ENCODE measurements around the gene OR5H14. TPM values are rescaled to one million over a fixed set of nuclear protein-coding genes. Genes with fewer than 3 reads are reported as not detected.
"Not testable (repeated sequence)": the region's sequence is repeated elsewhere in the genome, so short reads cannot be mapped to it uniquely, and the experiment has no call there.

The OR5H14 gene
- total RNA-seq, 1 donor from 2014 or later = not detected

DNA sequence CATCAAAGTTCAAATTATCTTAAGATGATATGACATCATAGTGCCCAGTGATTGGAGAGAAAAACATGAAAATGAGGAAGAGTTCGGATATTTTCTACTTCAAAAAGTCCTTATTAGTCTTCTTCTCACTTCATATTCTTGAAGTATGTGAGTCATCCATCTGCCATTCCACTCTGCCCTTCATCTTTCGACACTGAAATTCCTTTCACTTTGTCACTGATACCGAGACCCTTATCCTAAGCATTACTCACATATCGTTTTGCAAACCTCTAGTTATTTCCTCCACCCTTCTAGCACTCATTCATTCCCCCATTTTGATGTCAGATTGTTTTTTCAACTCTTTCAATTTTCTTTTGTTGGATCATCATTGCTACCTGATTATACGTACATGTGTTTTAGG is 4.0 kb downstream of the OR5H14 start:
- DNase-seq (ENCODE audit: low spot score) = no peak
- no peaks in the 10 kb centered on the region for H3K9me3 Mint-ChIP-seq
- H3K4me3 Mint-ChIP-seq = no peak overlapping the region
- intact Hi-C loops (cut with micrococcal nuclease) = no loop called here
- H3K27me3 Mint-ChIP-seq (ENCODE audit: insufficient read depth) = peaks cover 2% of the 10 kb centered on the region
- H3K4me1 Mint-ChIP-seq (ENCODE audit: low read depth) = no peaks in the 10 kb centered on the region
- H3K27ac Mint-ChIP-seq = no peak overlapping the region
- H3K36me3 Mint-ChIP-seq (ENCODE audit: low read depth) = no peaks in the 10 kb centered on the region

DNA sequence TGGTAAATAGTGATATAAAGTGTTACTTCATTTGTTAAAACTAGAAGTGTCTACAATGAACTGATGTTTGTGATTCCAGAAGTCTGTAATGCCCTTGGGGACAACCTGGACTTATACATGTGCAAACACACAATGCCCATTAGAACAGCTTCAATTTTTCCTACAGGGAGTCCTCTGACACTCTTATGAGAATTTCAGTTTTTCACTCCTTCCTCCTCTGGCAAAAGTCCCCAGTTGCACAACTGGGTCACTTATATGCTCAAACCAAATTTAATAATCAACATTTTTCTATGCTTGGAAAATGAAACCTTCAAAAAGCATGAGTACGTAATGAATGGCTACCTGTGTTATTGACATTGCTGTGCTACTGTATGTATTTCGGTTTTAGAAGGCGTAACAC is 19.1 kb downstream of the OR5H14 start, which contains the start of gene OR5H15:
OR5H15 (plus strand) TSS at position 301 of the 400 bp plus-strand sequence. CDS start 2,004 bp downstream, outside the sequence.
- no peaks in the 10 kb centered on the region for H3K27me3 Mint-ChIP-seq (ENCODE audit: insufficient read depth)
- H3K4me1 Mint-ChIP-seq (ENCODE audit: low read depth) = no peaks in the 10 kb centered on the region
- DNase-seq (ENCODE audit: low spot score) = no peak
- no peaks in the 10 kb centered on the region for H3K36me3 Mint-ChIP-seq (ENCODE audit: low read depth)
- no peak within 1 kb of the TSS for H3K27ac Mint-ChIP-seq
- no peak within 1 kb of the TSS for H3K4me3 Mint-ChIP-seq
- no peaks in the 10 kb centered on the region for H3K9me3 Mint-ChIP-seq
- intact Hi-C loops (cut with micrococcal nuclease) = no loop called here

DNA sequence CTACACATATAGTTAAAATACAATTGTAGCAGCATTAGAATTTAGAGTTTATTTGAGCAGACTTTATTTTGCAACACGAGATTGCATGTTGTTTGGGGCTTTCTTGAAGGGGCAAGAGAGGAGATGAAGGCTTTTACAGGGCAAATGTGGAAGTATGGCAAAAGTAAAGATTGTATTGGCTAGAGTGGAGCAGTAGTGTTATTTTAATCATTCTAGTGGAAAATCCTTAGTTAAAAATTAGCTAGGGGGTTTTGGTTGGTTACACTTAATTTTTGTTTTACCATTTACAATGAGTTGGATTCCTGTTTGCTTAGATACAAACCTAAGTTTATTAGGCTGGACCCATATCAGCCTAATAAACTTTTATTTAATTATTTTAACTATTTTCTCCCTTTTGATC is 23.8 kb downstream of the OR5H14 start:
- H3K27me3 Mint-ChIP-seq (ENCODE audit: insufficient read depth) = no peaks in the 10 kb centered on the region

DNA sequence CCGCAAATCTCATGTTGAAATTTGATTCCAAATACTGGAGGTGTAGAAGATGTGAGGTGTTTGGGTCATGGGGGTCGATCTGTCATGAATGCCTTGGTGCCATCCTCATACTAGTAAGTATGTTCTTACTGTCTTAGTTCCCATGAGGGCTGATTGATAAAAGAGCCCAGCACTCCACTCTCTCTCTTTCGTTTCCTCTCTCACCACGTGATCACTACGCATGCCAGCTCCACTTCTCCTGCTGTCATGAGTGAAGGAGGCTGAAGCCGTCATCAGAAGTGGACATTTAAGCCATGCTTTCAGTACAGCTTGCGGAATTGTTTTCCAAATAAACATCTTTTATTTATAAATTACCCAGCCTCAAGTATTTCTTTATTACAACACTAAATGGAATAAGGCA is 25.3 kb downstream of the OR5H14 start:
- Mint-ChIP-seq H3K4me1 (ENCODE audit: low read depth) (no peaks in the 10 kb centered on the region), H3K27ac (no peak overlapping the region), H3K4me3 (no peak overlapping the region), H3K9me3 (no peaks in the 10 kb centered on the region), H3K36me3 (ENCODE audit: low read depth) (no peaks in the 10 kb centered on the region), H3K27me3 (ENCODE audit: insufficient read depth) (peaks cover 5% of the 10 kb centered on the region)
- intact Hi-C loops (cut with micrococcal nuclease) = no loop called here
- no peak for DNase-seq (ENCODE audit: low spot score)

More for the DNA sequence above, 23.8 kb downstream of the OR5H14 start:
- intact Hi-C loops (cut with micrococcal nuclease) = no loop called here
- H3K4me1 Mint-ChIP-seq (ENCODE audit: low read depth) = no peaks in the 10 kb centered on the region
- DNase-seq (ENCODE audit: low spot score) = no peak
- H3K36me3 Mint-ChIP-seq (ENCODE audit: low read depth) = no peaks in the 10 kb centered on the region
- no peak overlapping the region for H3K27ac Mint-ChIP-seq
- no peak overlapping the region for H3K4me3 Mint-ChIP-seq
- no peaks in the 10 kb centered on the region for H3K9me3 Mint-ChIP-seq

DNA sequence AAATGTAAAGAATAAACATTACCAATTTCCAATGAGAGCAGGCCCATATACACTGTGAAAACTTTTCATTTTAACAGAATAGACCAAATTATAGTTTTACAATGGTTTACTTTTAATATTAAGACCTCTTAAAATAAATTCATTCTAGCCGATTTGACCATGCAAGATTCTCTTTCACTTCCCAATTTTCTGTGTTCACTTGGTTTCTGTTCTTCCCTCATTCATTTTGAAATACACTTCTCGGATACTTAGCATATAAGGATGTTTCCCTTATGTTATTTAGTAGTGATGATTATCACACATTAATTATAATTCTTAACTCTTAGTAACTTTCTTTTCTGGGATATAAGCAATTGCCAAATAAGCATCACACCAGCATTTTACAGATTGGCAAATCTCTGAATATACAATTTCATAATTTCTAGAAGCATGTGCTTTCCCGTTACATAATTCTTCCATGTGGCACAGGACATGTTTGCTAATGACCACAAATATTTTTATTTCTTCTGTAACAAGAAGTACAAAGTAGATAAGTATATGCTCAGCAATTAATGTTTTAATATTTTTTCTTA is 33.1 kb downstream of the OR5H14 start:
- Mint-ChIP-seq H3K4me3 (no peak overlapping the region), H3K27me3 (ENCODE audit: insufficient read depth) (peaks cover 9% of the 10 kb centered on the region), H3K4me1 (ENCODE audit: low read depth) (no peaks in the 10 kb centered on the region), H3K9me3 (no peaks in the 10 kb centered on the region), H3K36me3 (ENCODE audit: low read depth) (no peaks in the 10 kb centered on the region), H3K27ac (no peak overlapping the region)
- no peak for DNase-seq (ENCODE audit: low spot score)
- intact Hi-C loops (cut with micrococcal nuclease) = no loop called here

DNA sequence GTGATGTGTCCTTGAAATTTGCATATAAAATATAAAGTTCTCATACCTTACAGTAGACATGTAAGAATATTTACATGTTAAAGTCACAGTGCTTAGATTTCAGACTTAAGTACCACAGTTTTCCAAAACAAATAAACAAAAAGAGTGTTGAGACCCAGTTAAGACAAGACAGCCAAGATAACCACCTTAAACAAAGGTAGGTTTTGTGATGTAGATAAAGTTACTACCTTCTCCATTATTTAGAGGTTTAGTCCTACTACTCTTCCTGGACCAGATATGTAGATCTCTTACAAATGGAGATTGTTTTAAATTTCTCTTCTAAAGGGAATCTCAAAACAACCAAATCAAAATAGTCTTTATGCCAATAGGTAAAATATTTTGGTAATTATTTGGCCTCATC is 34.9 kb downstream of the OR5H14 start:
- intact Hi-C loops (cut with micrococcal nuclease) = no loop called here
- no peak overlapping the region for H3K27ac Mint-ChIP-seq
- no peaks in the 10 kb centered on the region for H3K36me3 Mint-ChIP-seq (ENCODE audit: low read depth)
- no peak for DNase-seq (ENCODE audit: low spot score)
- no peaks in the 10 kb centered on the region for H3K4me1 Mint-ChIP-seq (ENCODE audit: low read depth)
- H3K27me3 Mint-ChIP-seq (ENCODE audit: insufficient read depth) = peaks cover 4% of the 10 kb centered on the region
- no peak overlapping the region for H3K4me3 Mint-ChIP-seq
- no peaks in the 10 kb centered on the region for H3K9me3 Mint-ChIP-seq

DNA sequence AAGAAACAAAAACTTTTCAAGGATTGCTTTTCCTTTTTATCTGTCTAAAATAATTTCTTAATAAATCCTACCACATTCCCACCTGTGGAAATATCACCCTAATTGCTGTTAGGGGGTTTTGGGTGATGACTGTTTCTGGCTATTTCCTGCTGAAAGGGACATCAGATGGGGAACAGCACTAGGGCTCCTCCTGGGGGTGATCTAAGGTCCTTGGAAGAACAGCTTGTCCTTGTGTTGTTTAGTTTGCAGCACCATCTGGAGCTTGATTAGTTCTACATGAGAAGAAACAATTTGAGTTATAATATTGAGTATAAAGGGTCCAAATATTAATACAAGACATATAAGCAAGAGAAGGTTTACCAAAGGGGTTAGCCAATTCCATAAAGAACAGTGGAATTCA is 37.9 kb downstream of the OR5H14 start:
- no peak overlapping the region for H3K27ac Mint-ChIP-seq
- H3K4me1 Mint-ChIP-seq (ENCODE audit: low read depth) = peaks cover 6% of the 10 kb centered on the region
- intact Hi-C loops (cut with micrococcal nuclease) = loop anchor here (5.0 kb wide), 2 partner anchors 148 to 392 kb away; partner anchors contain the start of gene GABRR3
- DNase-seq (ENCODE audit: low spot score) = no peak
- H3K4me3 Mint-ChIP-seq = no peak overlapping the region
- H3K9me3 Mint-ChIP-seq = no peaks in the 10 kb centered on the region
- peaks cover 4% of the 10 kb centered on the region for H3K27me3 Mint-ChIP-seq (ENCODE audit: insufficient read depth)
- no peaks in the 10 kb centered on the region for H3K36me3 Mint-ChIP-seq (ENCODE audit: low read depth)

DNA sequence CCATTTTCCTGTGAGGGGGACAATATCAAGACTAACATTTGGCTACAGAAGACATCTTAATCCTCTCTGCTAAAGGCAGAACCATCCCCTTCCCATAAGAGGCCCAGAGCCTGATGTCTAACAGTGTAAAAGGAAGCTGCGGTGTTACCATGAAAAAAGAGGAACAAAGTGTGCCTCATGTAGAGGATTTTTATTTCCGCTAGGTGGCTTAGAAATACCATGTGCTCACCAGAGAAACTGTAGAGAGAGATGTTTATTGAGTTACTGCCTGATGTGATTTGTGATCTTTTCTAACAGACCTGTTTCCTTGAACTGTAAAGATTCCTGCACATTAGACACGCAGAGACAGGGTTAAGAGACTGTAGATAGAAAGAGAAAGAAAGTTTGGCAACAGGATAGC is 41.3 kb downstream of the OR5H14 start:
- no peak for DNase-seq (ENCODE audit: low spot score)
- no peaks in the 10 kb centered on the region for H3K36me3 Mint-ChIP-seq (ENCODE audit: low read depth)
- H3K27me3 Mint-ChIP-seq (ENCODE audit: insufficient read depth) = peaks cover 2% of the 10 kb centered on the region
- no peaks in the 10 kb centered on the region for H3K9me3 Mint-ChIP-seq
- intact Hi-C loops (cut with micrococcal nuclease) = loop anchor here (1.0 to 5.0 kb wide), 3 partner anchors 141 to 389 kb away; partner anchors contain the start of gene GABRR3
- H3K4me3 Mint-ChIP-seq = no peak overlapping the region
- H3K4me1 Mint-ChIP-seq (ENCODE audit: low read depth) = peaks cover 6% of the 10 kb centered on the region
- H3K27ac Mint-ChIP-seq = no peak overlapping the region

DNA sequence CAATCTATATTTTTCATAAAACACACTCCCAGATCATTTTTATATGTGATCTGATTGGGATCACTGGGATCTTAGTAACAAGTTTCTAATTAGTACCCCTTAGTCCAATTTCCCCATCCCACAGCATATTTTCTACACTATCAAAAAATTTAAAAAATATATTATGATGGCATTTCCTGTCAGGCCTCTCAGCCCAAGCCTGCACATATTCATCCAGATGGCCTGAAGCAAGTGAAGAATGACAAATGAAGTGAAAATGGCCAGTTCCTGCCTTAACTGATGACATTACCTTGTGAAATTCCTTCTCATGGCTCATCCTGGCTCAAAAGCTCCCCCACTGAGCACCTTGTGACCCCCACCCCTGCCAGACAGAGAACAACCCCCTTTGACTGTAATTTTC is 43.6 kb downstream of the OR5H14 start:
- H3K4me1 Mint-ChIP-seq (ENCODE audit: low read depth); H3K27ac Mint-ChIP-seq; H3K4me3 Mint-ChIP-seq; intact Hi-C loops (cut with micrococcal nuclease); DNase-seq (ENCODE audit: low spot score); H3K27me3 Mint-ChIP-seq (ENCODE audit: insufficient read depth); H3K36me3 Mint-ChIP-seq (ENCODE audit: low read depth); H3K9me3 Mint-ChIP-seq: not testable (repeated sequence)

DNA sequence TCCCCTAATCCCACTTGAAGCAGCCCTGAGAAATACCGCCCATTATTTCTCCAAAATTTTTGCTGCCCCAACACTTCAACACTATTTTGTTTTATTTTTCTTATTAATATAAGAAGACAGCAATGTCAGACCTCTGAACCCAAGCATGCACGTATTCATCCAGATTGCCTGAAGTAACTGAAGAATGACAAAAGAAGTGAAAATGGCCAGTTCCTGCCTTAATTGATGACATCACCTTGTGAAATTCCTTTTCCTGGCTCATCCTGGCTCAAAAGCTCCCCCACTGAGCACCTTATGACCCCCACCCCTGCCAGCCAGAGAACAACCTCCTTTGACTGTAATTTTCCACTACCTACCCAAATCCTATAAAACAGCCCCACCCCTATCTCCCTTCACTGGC is 49.0 kb downstream of the OR5H14 start:
- H3K36me3 Mint-ChIP-seq (ENCODE audit: low read depth); H3K9me3 Mint-ChIP-seq; H3K4me1 Mint-ChIP-seq (ENCODE audit: low read depth); DNase-seq (ENCODE audit: low spot score); H3K4me3 Mint-ChIP-seq; intact Hi-C loops (cut with micrococcal nuclease); H3K27me3 Mint-ChIP-seq (ENCODE audit: insufficient read depth); H3K27ac Mint-ChIP-seq: not testable (repeated sequence)

DNA sequence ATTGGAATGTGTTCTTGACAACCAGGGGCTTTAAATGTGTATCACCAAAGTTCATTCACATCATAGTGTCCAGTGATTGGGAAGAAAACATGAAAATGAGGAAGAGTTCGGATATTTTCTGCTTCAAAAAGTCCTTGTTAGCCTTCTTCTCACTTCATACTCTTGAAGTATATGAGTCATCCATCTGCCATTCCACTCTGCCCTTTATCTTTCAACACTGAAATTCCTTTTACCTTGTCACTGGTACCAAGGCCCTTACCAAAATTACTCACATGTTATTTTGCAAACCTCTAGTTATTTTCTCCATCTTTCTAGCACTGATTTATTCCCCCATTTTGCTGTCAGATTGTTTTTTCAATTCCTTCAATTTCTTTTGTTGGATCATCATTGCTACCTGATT is 51.7 kb downstream of the OR5H14 start:
- H3K36me3 Mint-ChIP-seq (ENCODE audit: low read depth) = no peaks in the 10 kb centered on the region
- no peak overlapping the region for H3K27ac Mint-ChIP-seq
- peaks cover 5% of the 10 kb centered on the region for H3K27me3 Mint-ChIP-seq (ENCODE audit: insufficient read depth)
- H3K9me3 Mint-ChIP-seq = peaks cover 4% of the 10 kb centered on the region
- no peak for DNase-seq (ENCODE audit: low spot score)
- no peaks in the 10 kb centered on the region for H3K4me1 Mint-ChIP-seq (ENCODE audit: low read depth)
- intact Hi-C loops (cut with micrococcal nuclease) = no loop called here
- no peak overlapping the region for H3K4me3 Mint-ChIP-seq

Other genes with a start within 250 kb of the OR5H14 start
- 85.4 and 90.9 TPM in 2 replicates for gene RIOX2, start 175.0 kb upstream of the OR5H14 start, total RNA-seq
- gene GABRR3, start 112.2 kb upstream of the OR5H14 start, total RNA-seq = not detected in 2 replicates
- not detected in 2 replicates for gene OR5AC2, start 60.3 kb upstream of the OR5H14 start, total RNA-seq
- not detected in 2 replicates for gene OR5H1, start 16.8 kb upstream of the OR5H14 start, total RNA-seq
- not detected in 2 replicates for gene OR5H15, start 19.2 kb downstream of the OR5H14 start, total RNA-seq
- not detected in 2 replicates for gene OR5H6, start 116.8 kb downstream of the OR5H14 start, total RNA-seq
- not detected in 2 replicates for gene OR5H2, start 135.0 kb downstream of the OR5H14 start, total RNA-seq
- not detected in 2 replicates for gene OR5K4, start 206.4 kb downstream of the OR5H14 start, total RNA-seq
- gene OR5K3, start 243.2 kb downstream of the OR5H14 start, total RNA-seq = not detected in 2 replicates

Data from activated T-helper 1 cell treated with anti-CD3 and anti-CD28 coated beads, Interleukin-12 subunit alpha, Interleukin-12 subunit beta, Interleukin-2, Interleukin-4 antibody, amounts not matched to agents 30 ng/mL and 10 ng/mL and 1 ng/mL, durations not matched to agents 14 hours and 24 hours and 36 hours (primary cell).